Panc1 (cell line): ENCODE measurements around the gene SDC1.

ENCODE experiments used
- CTCF ChIP-seq: fragments of 450-650 bp; IDR thresholded peaks from 2 replicates; pipeline ENCODE4 v1.5.1; 2017; ENCODE audit warnings: mild to moderate bottlenecking
- SIN3A ChIP-seq: IDR thresholded peaks from 2 replicates; pipeline ENCODE4 v1.6.1; 2012; ENCODE audit warnings: low read depth, mild to moderate bottlenecking, low read length, moderate library complexity, borderline replicate concordance; ENCODE audit not compliant: insufficient read depth

- TF ChIP-seq CTCF (no peak), SIN3A (no peak)
These were observed 41.6 kb downstream of the SDC1 start for GRCh38 chr2:20183373-20183772.
